HG02610 (cell line): ENCODE results near the gene SH3GL1.

Experiments
- ATAC-seq: cut with Tn5 transposase; IDR thresholded peaks from one replicate; pipeline ENCODE4 v1.9.1; 2021; ENCODE audit warnings: mild to moderate bottlenecking, moderate library complexity; ENCODE audit not compliant: unreplicated experiment

Gene SH3GL1

GRCh38 chr19:4432918-4433506 is 32.7 kb upstream of the SH3GL1 start:
- ATAC-seq = no peak

- peak; percentile 41 for ATAC-seq
Measured at GRCh38 chr19:4431808-4432674, 31.7 kb upstream of the SH3GL1 start.

GRCh38 chr19:4431296-4431695 is 30.9 kb upstream of the SH3GL1 start:
- no peak for ATAC-seq

GRCh38 chr19:4430760-4431159 is 30.4 kb upstream of the SH3GL1 start:
- ATAC-seq = no peak

- no peak for ATAC-seq
Measured at GRCh38 chr19:4429771-4430171, 29.4 kb upstream of the SH3GL1 start.

- no peak for ATAC-seq
Measured at GRCh38 chr19:4429256-4429655, 28.9 kb upstream of the SH3GL1 start.

- ATAC-seq = no peak
Measured at GRCh38 chr19:4428326-4428975, 28.1 kb upstream of the SH3GL1 start.

- no peak for ATAC-seq
Measured at GRCh38 chr19:4425537-4425936, 25.2 kb upstream of the SH3GL1 start.

- no peak for ATAC-seq
Measured at GRCh38 chr19:4423416-4424126, 23.2 kb upstream of the SH3GL1 start.

GRCh38 chr19:4416268-4416667 is 15.9 kb upstream of the SH3GL1 start:
- no peak for ATAC-seq

- ATAC-seq = no peak
Measured at GRCh38 chr19:4415352-4415751, 15.0 kb upstream of the SH3GL1 start.

GRCh38 chr19:4414800-4415321 is 14.5 kb upstream of the SH3GL1 start:
- no peak for ATAC-seq

- no peak for ATAC-seq
Measured at GRCh38 chr19:4414144-4414799, 13.9 kb upstream of the SH3GL1 start.

GRCh38 chr19:4413588-4413987 is 13.2 kb upstream of the SH3GL1 start:
- ATAC-seq = no peak

GRCh38 chr19:4409123-4409933 is 9.0 kb upstream of the SH3GL1 start:
- ATAC-seq = no peak

- ATAC-seq = no peak
Measured at GRCh38 chr19:4406626-4407025, 6.3 kb upstream of the SH3GL1 start.

GRCh38 chr19:4405977-4406376 is 5.6 kb upstream of the SH3GL1 start:
- no peak for ATAC-seq

GRCh38 chr19:4403005-4403761 is 2.8 kb upstream of the SH3GL1 start:
- no peak for ATAC-seq
